ENCODE data around the gene DEFB124. TPM values are rescaled to one million over a fixed set of nuclear protein-coding genes. Genes with fewer than 3 reads are reported as not detected.
"Not testable (repeated sequence)": the region's sequence is repeated elsewhere in the genome, so short reads cannot be mapped to it uniquely, and the experiment has no call there.

DEFB124 gene
- total RNA-seq = not detected

DNA sequence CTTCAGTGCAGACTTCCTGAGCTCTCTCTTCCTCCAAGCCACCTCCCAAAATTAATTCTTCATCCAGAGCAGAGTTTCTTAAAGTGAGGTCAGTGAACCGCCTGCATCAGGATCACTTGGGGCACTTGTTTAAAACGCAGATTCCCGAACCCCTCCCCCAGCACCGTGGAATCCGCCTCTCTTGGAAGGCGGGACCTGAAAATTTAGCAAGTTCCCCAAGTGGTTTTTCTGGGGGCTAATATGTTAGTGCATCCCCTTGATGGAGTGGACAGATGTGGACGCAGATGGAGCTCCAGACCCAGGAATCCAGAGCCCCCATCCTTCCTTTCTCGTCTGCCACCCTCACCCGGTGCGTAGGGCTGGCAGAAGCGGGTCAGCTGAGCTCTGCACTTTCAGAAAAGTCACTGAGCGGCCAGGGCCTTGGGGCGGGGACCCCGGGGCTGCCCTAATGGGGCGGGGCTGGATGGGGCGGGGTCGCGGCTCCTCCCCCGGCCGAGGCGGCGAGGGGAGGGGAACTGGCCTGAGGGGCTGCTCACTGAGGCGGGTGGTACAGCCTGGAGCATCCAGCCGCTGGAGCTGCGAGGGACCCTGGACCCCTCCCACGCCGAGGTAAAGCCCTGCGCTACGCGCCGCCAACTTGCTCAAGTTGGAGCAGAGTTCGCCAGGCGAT lies at the start of gene DEFB124, which contains the start of gene REM1:
Gene DEFB124, minus strand, starts transcription at position 370 of the 670 bp plus-strand sequence. CDS start 2,114 bp downstream, outside the sequence.
Gene REM1, plus strand, starts transcription at position 531 of the 670 bp plus-strand sequence. CDS start 1,158 bp downstream, outside the sequence.
- FAIRE-seq (no peak), DNase-seq (ENCODE audit: low spot score in 2 of 2) (no peak)

GRCh38 chr20:31523361-31524283 lies 48.7 kb upstream of the DEFB124 start:
- DNase-seq (ENCODE audit: low spot score in 2 of 2) = no peak
- FAIRE-seq = no peak

DNA sequence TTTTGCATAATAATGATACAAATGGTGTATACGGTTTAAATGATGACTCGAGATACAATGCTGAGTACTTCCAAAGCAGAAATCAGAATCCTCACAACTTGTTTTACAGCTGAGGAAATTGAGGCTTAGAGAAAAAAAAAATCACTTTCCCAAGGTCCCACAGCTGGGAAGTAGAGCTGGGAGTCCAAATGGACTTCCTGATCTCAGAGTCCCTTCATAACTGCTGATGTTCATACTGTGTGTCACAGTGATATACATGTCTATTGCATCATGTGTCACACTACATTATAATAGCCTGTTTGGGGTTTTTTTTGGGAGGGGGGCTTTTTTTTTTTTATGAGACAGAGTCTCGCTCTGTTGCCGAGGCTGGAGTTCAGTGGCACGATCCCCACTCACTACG lies 47.8 kb upstream of the DEFB124 start:
- no peak for DNase-seq (ENCODE audit: low spot score in 2 of 2)

DNA sequence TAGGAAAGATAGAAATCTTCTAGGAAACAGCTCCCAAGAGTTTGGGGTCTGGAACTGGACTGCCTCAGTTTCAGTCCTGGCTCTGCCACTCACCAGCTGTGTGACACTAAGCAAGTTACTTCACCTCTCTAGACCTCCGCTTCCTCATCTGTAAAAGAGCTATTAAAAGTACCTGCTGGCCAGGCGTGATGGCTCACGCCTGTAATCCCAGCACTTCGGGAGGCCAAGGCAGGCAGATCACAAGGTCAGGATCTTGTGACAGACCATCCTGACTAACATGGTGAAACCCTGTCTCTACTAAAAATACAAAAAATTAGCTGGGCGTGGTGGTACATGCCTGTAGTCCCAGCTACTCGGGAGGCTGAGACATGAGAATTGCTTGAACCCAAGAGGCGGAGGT lies 46.3 kb upstream of the DEFB124 start:
- not testable (repeated sequence) for FAIRE-seq

More for the DNA sequence above, 47.8 kb upstream of the DEFB124 start:
- FAIRE-seq = no peak

GRCh38 chr20:31517373-31517772 lies 42.4 kb upstream of the DEFB124 start:
- DNase-seq (ENCODE audit: low spot score in 2 of 2) = no peak
- no peak for FAIRE-seq

More for the DNA sequence above, 46.3 kb upstream of the DEFB124 start:
- not testable (repeated sequence) for DNase-seq (ENCODE audit: low spot score in 2 of 2)

DNA sequence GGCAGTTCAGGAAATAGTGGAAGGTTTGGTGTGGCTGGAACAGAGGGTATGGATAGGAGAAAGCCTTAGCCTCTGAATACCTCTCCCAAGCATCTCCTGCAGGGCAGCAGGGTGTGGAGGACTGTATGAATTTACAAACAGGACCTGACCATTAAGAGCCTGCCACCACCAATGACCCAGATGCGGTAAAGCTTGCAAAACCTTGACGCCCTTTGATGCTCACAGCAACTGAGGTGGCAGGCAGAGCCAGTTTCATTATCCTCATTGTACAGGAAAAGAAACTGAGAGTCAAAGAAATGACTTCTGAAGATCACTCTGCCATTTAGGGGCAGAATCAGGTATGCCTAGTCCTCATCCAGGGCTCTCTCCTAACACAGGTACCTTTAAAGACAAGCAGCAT lies 41.7 kb upstream of the DEFB124 start:
- no peak for FAIRE-seq
- DNase-seq (ENCODE audit: low spot score in 2 of 2) = no peak

DNA sequence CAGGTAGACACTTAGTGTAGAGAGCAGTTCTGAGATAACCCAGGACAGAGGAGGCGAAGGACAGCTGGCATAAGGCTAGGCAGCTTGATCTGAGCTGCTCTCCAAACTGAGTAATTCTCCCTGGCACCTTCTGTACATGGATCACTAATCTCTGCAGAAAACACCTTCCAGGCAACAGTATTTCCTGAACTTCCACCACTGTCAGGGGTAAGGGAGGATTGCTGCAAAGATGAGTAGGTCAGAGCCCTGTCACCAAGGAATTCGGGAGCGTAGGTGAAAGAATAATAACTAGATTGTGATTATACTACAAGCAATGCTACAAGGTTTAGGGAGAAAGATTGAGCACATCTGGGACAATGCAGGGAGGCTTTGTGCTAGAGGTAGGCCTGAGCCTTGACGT lies 41.2 kb upstream of the DEFB124 start:
- no peak for FAIRE-seq

DNA sequence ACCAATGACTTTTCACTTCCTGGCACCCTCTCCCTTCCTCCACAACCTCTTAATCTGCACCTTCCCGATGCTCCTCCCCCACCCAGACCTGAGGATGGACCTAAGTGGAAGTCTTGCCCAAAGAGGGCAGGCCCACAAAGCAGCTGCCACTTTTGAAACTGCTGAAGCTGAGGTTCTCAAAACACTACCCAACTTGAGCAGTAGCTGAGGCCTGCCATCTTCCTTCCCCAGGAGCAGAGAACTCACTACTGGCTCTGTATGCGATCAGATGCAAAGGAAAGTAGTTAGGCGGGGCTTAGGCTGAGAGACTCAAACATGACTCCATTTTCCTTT lies 40.8 kb upstream of the DEFB124 start:
- DNase-seq (ENCODE audit: low spot score in 2 of 2) = no peak
- FAIRE-seq = no peak

More for the DNA sequence above, 41.2 kb upstream of the DEFB124 start:
- DNase-seq (ENCODE audit: low spot score in 2 of 2) = no peak

- DNase-seq (ENCODE audit: low spot score in 2 of 2) = no peak
- FAIRE-seq = no peak
Observed at GRCh38 chr20:31515072-31515774, 40.3 kb upstream of the DEFB124 start.

DNA sequence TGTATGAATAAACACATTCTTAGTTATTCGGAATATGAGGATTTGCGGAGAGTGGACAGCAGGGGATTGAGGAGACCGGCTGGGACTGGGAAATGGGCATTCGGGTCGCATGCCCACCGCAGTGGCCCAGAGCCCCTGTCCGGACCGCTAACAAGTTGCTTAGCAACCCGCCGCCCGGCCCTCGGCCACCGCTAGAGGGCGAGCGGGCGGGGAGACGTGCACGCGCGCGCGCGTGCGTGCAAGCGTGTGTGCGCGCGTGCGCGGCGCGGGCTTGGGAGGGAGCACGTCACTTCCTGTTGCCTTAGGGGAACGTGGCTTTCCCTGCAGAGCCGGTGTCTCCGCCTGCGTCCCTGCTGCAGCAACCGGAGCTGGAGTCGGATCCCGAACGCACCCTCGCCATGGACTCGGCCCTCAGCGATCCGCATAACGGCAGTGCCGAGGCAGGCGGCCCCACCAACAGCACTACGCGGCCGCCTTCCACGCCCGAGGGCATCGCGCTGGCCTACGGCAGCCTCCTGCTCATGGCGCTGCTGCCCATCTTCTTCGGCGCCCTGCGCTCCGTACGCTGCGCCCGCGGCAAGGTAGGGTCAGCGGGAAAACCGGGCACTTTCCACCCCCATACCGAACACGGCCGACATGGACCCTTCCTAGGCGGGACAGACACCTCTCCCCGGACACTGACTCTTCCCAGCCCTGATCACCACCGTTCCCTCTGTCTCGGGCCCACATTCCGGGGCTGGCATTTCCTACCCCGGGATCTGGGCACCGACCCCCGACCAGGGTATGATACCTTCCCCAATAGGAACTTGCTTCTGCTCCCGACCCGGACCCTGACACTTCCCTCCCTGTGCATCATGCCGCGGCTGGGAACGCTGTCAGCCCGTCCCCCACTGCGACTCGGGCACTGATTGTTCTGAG lies 39.5 kb upstream of the DEFB124 start, which contains the start of gene HM13:
Gene HM13, plus strand, starts transcription at position 289 of the 918 bp plus-strand sequence. Its CDS starts 110 bp downstream, at position 399.
- DNase-seq (ENCODE audit: low spot score in 2 of 2) (peak; percentile 95 to 98), FAIRE-seq (no peak)

DNA sequence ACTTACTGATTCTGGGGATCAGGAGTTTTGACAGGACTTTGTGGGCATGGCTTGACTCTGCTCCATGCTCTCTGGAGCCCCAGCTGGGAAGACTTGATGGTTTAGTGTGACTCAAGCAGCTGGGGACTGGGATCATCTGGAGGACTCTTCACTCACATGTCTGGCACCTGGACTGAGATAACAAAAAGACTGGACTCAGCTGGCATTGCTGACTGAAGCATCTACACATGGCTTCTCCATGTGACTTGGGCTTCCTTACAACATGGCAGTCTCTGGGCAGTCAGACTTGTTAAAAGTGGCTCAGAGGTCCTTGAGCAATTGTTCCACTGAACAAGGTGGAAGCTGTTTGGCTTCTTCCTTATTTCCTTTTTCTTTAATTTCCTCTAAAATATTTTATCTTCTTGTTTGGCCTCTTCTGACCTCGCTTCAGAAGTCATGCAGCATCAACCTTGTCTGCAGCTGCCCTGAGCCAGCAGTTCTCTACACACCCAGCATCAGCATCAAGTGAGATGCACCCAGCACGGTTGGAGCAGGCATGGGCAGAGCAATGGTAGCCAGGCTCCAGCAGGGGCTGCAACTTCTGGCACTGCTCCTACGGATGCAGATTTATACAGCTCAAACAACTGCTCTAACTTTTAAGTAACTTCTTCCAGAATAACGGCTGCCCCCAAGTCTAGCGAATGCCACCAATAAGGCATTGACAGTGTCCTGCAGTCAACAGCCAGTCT lies 33.8 kb upstream of the DEFB124 start:
- no peak for FAIRE-seq
- no peak for DNase-seq (ENCODE audit: low spot score in 2 of 2)

DNA sequence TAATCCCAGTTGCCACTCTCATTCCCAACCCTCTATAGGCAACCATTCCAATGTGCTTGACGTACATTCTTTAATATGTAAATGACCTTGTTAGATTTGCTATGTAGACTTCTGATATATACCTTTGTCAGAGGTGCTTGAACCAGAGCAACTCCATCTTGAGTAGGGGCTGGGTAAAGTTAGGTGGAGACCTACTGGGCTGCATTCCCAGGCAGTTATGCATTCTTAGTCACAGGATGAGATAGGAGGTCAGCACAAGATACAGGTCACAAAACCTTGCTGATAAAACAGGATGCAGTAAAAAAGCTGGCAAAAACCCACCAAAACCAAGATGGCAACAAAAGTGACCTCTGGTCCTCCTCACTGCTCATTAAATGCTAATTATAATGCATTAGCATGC lies 31.0 kb upstream of the DEFB124 start:
- FAIRE-seq (no peak), DNase-seq (ENCODE audit: low spot score in 2 of 2) (no peak)

DNA sequence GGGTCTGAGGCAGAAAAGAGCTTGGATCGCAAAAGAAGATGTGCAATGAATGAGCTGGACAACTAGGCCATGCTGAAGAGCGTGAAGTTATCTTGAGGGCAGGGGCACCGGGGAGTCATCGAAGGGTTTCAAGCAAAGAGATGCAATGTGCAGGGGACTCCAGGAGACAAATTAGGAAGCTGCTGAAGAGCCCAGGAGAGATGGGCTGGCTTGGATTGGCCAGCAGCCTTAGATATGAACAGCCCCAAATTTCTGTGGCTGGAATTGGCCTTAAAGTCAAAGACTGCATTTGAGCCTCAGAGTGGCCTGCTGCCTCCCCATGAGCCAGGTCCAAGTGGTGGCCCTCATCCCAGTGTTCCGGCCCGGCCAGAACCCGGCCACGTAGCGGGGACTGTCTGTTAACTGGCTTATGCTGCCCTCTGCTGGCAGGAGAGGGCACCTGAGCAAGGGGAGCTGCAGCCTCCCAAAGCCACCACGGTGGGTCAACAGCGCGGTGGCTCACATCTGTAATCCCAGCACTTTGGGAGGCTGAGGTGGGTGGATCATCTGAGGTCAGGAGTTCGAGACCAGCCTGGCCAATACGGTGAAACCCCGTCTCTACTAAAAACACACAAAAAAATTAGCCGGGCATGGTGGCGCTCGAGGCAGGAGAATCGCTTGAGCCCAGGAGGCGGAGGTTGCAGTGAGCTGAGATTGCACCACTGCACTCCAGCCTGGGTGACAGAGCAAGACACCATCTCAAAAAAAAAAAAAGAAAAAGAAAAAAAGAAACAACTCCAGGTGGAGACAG lies 28.2 kb upstream of the DEFB124 start:
- peak in 1 of 2 donors; percentile 78 for DNase-seq (ENCODE audit: low spot score in 2 of 2)
- not testable (repeated sequence) for FAIRE-seq

- FAIRE-seq (no peak), DNase-seq (ENCODE audit: low spot score in 2 of 2) (no peak)
Observed at GRCh38 chr20:31500527-31500926, 25.6 kb upstream of the DEFB124 start.

- no peak for FAIRE-seq
- DNase-seq (ENCODE audit: low spot score in 2 of 2) = no peak
Observed at GRCh38 chr20:31497838-31498540, 23.1 kb upstream of the DEFB124 start.

DNA sequence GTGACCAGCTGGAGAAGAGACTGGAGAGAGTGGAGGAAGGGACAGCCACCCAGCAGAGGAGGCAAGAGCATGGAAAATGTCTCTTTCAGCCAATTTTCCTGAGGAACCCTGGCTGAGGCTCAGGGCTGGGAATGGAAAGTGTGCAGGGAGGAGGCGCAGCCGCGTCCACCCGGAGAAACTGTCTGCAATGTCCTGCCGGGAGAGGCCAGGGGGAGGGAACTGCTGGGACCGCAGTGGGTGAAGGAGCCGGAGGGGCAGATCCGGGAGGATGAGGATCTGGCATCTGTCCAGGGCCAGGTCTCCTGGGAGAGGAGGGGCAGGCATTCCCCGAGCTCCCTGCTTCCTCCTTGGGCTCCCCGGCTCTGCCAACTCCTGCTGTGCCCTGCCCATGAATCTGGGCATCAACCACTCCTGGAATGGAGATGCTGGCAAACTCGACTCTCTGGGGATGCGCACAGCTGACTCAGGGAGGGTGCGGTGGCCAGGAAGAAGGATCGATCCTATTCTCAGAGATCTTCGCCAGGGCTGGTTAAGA lies 21.9 kb upstream of the DEFB124 start:
- FAIRE-seq = no peak

DNA sequence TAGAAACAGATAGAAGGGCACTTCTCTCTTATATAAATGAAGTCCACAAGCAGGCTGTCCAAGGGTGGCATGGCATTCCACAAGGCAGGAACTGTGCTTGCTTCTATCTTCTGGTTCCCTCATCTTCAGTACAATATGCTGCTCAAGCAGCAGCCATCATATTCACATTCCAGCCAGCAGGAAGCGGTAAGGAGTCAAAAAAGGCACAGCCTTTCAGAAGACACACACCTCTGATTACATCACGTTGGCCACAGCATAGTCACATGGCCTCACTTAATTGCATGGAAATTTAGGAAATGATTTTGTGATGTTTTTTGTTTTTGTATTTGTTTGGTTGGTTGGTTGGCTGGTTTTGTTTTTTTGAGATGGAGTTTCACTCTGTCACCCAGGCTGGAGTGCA lies 19.2 kb upstream of the DEFB124 start:
- DNase-seq (ENCODE audit: low spot score in 2 of 2) (no peak), FAIRE-seq (no peak)

More for the DNA sequence above, 21.9 kb upstream of the DEFB124 start:
- DNase-seq (ENCODE audit: low spot score in 2 of 2) = no peak

Data from frontal cortex (tissue), 4 donors.